Calu3 (cell line): ENCODE measurements around the gene ADARB1. TPM values are rescaled to one million over a fixed set of nuclear protein-coding genes. Genes with fewer than 3 reads are reported as not detected.
A peak's percentile ranks its signal among the peaks of the same experiment; 100 is the strongest.

ENCODE experiments used
- BruUV-seq: library from RNA; stranded (reverse); fragments of 400-500 nt; replicated peaks from 2 replicates; lab custom pipeline; 2021; lab: Mats Ljungman, UMichigan
- CTCF ChIA-PET: fragments of 300-600 bp; sonication (Branson Sonifier 250); formaldehyde crosslinking; loops from one replicate; lab custom pipeline; 2022; ENCODE audit warnings: antibody characterized with exemption; lab: Charles Lee
- DNase-seq: peaks from one replicate; pipeline ENCODE4 v3.0.0; 2022
- H3K27ac Mint-ChIP-seq: one replicate; pipeline ENCODE4 v1.8.0; 2022; ENCODE audit warnings: mixed read lengths; ENCODE audit not compliant: unreplicated experiment
- H3K27me3 Mint-ChIP-seq: one replicate; pipeline ENCODE4 v1.8.0; 2022; ENCODE audit warnings: mixed read lengths; ENCODE audit not compliant: unreplicated experiment
- H3K36me3 Mint-ChIP-seq: one replicate; pipeline ENCODE4 v1.8.0; 2022; ENCODE audit warnings: mild to moderate bottlenecking, moderate library complexity, mixed read lengths; ENCODE audit not compliant: insufficient read depth, unreplicated experiment
- H3K4me1 Mint-ChIP-seq: one replicate; pipeline ENCODE4 v1.8.0; 2022; ENCODE audit warnings: mild to moderate bottlenecking, low read depth, mixed read lengths; ENCODE audit not compliant: unreplicated experiment
- H3K4me3 Mint-ChIP-seq: one replicate; pipeline ENCODE4 v1.8.0; 2022; ENCODE audit warnings: mild to moderate bottlenecking, low read depth, moderate library complexity, mixed read lengths; ENCODE audit not compliant: unreplicated experiment
- H3K9me3 Mint-ChIP-seq: one replicate; pipeline ENCODE4 v1.8.0; 2022; ENCODE audit warnings: low read depth, mixed read lengths; ENCODE audit not compliant: unreplicated experiment
- intact Hi-C: fragments of 100-400 bp; cut with micrococcal nuclease; formaldehyde crosslinking; loops from one replicate; pipeline ENCODE4 v1.10.0; 2022; ENCODE audit not compliant: unreplicated experiment
- total RNA-seq: library from RNA; stranded (reverse); gene quantifications from 2 replicates; pipeline ENCODE4 v1.2.3, GENCODE V29; 2022
- TF ChIP-seq, protein P1 (sequence below): fragments of 200-600 bp; IDR thresholded peaks from one replicate; pipeline ENCODE4 v1.8.0; 2022; ENCODE audit warnings: antibody characterized with exemption; ENCODE audit not compliant: unreplicated experiment

Gene ADARB1
- total RNA-seq, 1 experiment from 2014 or later = 2.8 TPM

DNA sequence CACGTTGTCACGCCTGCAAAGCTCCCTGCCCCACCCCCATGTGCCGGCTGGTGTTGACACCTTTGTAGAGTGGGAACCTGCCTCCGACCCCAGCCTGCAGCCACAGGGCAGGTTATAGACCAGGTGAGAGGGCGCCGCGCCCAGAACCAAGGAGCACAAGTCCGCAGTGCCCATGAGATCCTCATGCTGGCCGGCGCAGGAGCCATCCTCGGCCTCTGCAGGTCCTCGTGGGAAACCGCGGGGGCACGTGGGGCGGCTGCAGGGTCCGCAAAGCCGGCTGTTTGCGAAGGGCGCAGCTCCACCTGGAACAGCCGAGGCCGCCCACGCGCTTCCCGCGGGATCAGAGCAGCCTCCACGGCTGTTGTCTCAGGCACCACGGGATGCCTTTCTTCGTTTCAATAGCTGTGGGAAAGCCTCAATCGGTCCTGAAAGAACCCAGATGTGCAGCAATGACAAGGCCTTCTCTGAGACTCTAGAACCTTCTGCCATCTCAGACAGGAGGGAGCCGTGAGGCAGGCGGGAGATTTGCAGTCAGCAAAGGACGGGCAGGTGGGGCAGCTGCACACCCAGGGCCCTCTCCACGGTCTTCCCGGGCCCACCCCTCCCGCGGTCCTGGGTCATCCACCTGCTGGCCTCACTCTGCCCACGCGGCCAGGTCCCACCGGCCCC is 183.4 kb downstream of the ADARB1 start:
- BruUV-seq = no TSS peak
- no peak for DNase-seq
- H3K4me1 Mint-ChIP-seq = no peaks in the 10 kb centered on the region
- no peak overlapping the region for H3K27ac Mint-ChIP-seq
- H3K9me3 Mint-ChIP-seq = no peaks in the 10 kb centered on the region
- H3K27me3 Mint-ChIP-seq = peaks cover 18% of the 10 kb centered on the region
- H3K4me3 Mint-ChIP-seq = no peak overlapping the region
- CTCF ChIA-PET = interaction anchor here (1.1 kb wide), 1 partner anchor 118 kb away, joined by 3 read pairs; no protein-coding TSS in a partner anchor
- H3K36me3 Mint-ChIP-seq = no peaks in the 10 kb centered on the region
- intact Hi-C loops = no loop called here
- TF ChIP-seq, protein P1, sequence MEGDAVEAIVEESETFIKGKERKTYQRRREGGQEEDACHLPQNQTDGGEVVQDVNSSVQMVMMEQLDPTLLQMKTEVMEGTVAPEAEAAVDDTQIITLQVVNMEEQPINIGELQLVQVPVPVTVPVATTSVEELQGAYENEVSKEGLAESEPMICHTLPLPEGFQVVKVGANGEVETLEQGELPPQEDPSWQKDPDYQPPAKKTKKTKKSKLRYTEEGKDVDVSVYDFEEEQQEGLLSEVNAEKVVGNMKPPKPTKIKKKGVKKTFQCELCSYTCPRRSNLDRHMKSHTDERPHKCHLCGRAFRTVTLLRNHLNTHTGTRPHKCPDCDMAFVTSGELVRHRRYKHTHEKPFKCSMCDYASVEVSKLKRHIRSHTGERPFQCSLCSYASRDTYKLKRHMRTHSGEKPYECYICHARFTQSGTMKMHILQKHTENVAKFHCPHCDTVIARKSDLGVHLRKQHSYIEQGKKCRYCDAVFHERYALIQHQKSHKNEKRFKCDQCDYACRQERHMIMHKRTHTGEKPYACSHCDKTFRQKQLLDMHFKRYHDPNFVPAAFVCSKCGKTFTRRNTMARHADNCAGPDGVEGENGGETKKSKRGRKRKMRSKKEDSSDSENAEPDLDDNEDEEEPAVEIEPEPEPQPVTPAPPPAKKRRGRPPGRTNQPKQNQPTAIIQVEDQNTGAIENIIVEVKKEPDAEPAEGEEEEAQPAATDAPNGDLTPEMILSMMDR = no peak

GRCh38 chr21:45258466-45258865 is 184.1 kb downstream of the ADARB1 start:
- H3K36me3 Mint-ChIP-seq = peaks cover 6% of the 10 kb centered on the region
- H3K27me3 Mint-ChIP-seq = peaks cover 18% of the 10 kb centered on the region
- no TSS peak for BruUV-seq
- H3K4me3 Mint-ChIP-seq = no peak overlapping the region
- no peak overlapping the region for H3K27ac Mint-ChIP-seq
- TF ChIP-seq, protein P1 = no peak
- peak; percentile 15 for DNase-seq
- CTCF ChIA-PET = interaction anchor here (1.1 kb wide), 1 partner anchor 118 kb away, joined by 3 read pairs; no protein-coding TSS in a partner anchor
- no peaks in the 10 kb centered on the region for H3K9me3 Mint-ChIP-seq
- intact Hi-C loops = no loop called here
- no peaks in the 10 kb centered on the region for H3K4me1 Mint-ChIP-seq

GRCh38 chr21:45259206-45259840 is 184.9 kb downstream of the ADARB1 start:
- CTCF ChIA-PET = no interaction called here
- TF ChIP-seq, protein P1 = no peak
- Mint-ChIP-seq H3K4me3 (no peak overlapping the region), H3K9me3 (no peaks in the 10 kb centered on the region), H3K36me3 (peaks cover 9% of the 10 kb centered on the region), H3K27me3 (peaks cover 12% of the 10 kb centered on the region), H3K27ac (no peak overlapping the region), H3K4me1 (no peaks in the 10 kb centered on the region)
- DNase-seq = no peak
- intact Hi-C loops = no loop called here
- no TSS peak for BruUV-seq

- Mint-ChIP-seq H3K36me3 (peaks cover 9% of the 10 kb centered on the region), H3K9me3 (no peaks in the 10 kb centered on the region), H3K4me3 (no peak overlapping the region), H3K27ac (no peak overlapping the region), H3K4me1 (no peaks in the 10 kb centered on the region), H3K27me3 (peaks cover 2% of the 10 kb centered on the region)
- CTCF ChIA-PET = no interaction called here
- DNase-seq = no peak
- TF ChIP-seq, protein P1 = no peak
- no TSS peak for BruUV-seq
- intact Hi-C loops = no loop called here
Observed at GRCh38 chr21:45260191-45260825, 185.9 kb downstream of the ADARB1 start.
